Liver (tissue), 3 donors: Measurements from ENCODE around the gene EPN3.

ENCODE experiments used
- ATF3 ChIP-seq: IDR thresholded peaks from 2 replicates; pipeline ENCODE4 v1.6.1; 2016; ENCODE audit warnings: antibody characterized with exemption
- CTCF ChIP-seq: fragments of 150-350 bp; IDR thresholded peaks from 2 replicates; pipeline ENCODE4 v1.5.1; 2017; ENCODE audit warnings: improper control_type of control experiment, low read depth, low read length; ENCODE audit not compliant: missing input control
- GABPA ChIP-seq, 2 donors: IDR thresholded peaks in 1 of 2; conservative IDR thresholded peaks in 1 of 2; 2 replicates each; pipeline ENCODE4 v1.6.1; 2016; ENCODE audit warnings: antibody characterized with exemption in 2 of 2, mild to moderate bottlenecking in 1 of 2, moderate library complexity in 1 of 2
- HNF4A ChIP-seq, 2 donors: conservative IDR thresholded peaks; 2 replicates each; pipeline ENCODE4 v1.6.1; 2016; ENCODE audit warnings: antibody characterized with exemption in 2 of 2, mild to moderate bottlenecking in 2 of 2
- MAX ChIP-seq: IDR thresholded peaks from 2 replicates; pipeline ENCODE4 v1.6.1; 2016; ENCODE audit warnings: antibody characterized with exemption
- TAF1 ChIP-seq: conservative IDR thresholded peaks from 2 replicates; pipeline ENCODE4 v1.6.1; 2016; ENCODE audit warnings: antibody characterized with exemption, mild to moderate bottlenecking
- donor health status: healthy.
- donor health status: healthy.

GRCh38 chr17:50541402-50541715, 8.8 kb downstream of the EPN3 start:
- TF ChIP-seq CTCF (no peak), HNF4A (conservative IDR thresholded peaks at IDR 0.05) (no peak), GABPA (IDR thresholded peaks at IDR 0.05 in 1 of 2, conservative IDR thresholded peaks at IDR 0.05 in 1 of 2) (no peak), MAX (no peak), ATF3 (no peak), TAF1 (no peak)
